ENCODE results near the gene MIOS. TPM values are rescaled to one million over a fixed set of nuclear protein-coding genes. Genes with fewer than 3 reads are reported as not detected.

The MIOS gene
- total RNA-seq, 1 experiment from 2014 or later: 25.8 TPM

DNA sequence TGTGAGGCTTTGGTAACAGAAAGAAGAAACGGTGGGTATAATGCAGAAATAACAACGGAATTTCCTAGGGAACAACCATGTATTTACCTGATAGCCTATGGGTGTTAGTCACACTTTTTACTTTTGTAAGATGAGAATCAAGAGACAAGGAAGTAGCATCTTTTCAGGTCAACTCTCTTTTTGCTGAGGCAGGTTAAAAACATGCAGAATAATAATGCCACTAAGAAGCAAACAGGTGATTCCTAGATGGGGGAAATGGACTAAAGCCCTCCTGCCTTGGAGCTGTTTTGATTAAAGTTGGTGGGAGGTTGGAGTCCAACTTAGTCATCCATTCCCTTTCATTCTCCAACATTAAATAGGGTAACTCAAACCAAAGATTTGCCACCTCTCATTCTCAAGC is 29.0 kb upstream of the MIOS start:
- CTCF ChIA-PET: interaction anchor here (1.4 kb wide), 1 partner anchor 113 kb away, joined by 3 read pairs; no protein-coding TSS in a partner anchor
- POLR2A ChIA-PET: no interaction called here
- H3K9me2 ChIP-seq (ENCODE audit: insufficient read depth): no peaks in the 10 kb centered on the region
- no peaks in the 10 kb centered on the region for H3K27me3 ChIP-seq (ENCODE audit: insufficient read depth, low read length)
- no peak overlapping the region for H2AFZ ChIP-seq (ENCODE audit: low read depth, low read length, poor library complexity, severe bottlenecking)
- H3K79me2 ChIP-seq (ENCODE audit: insufficient read depth, low read length): no peaks in the 10 kb centered on the region
- H3K4me2 ChIP-seq (ENCODE audit: low read length): no peak overlapping the region
- no peak overlapping the region for H3K4me3 ChIP-seq (replicated peaks in 1 of 2; ENCODE audit: low read depth in 1 of 2, low read length in 2 of 2)
- no peak overlapping the region for H3K27ac ChIP-seq (ENCODE audit: low read depth, low read length)
- no TSS peak for BruUV-seq (replicated peaks)
- H4K20me1 ChIP-seq (ENCODE audit: insufficient read depth): no peaks in the 10 kb centered on the region
- H3K9me3 ChIP-seq (ENCODE audit: control insufficient read depth in 1 of 2, insufficient read depth in 1 of 2, low read depth in 1 of 2, low read length in 2 of 2): no peaks in the 10 kb centered on the region
- no peak overlapping the region for H3K9ac ChIP-seq (ENCODE audit: low read length)
- intact Hi-C loops (cut with micrococcal nuclease): no loop called here
- RAD21 ChIA-PET (ENCODE audit: low non-redundant PET in 1 of 2, low total read pairs in 2 of 2, uncharacterized antibody in 2 of 2, unreplicated experiment in 2 of 2): no interaction called here
- DNase-seq (ENCODE audit: low read depth, low spot score) (no peak), ATAC-seq (no peak)
- H3K4me1 ChIP-seq (ENCODE audit: control insufficient read depth in 1 of 2, insufficient read depth in 2 of 2, low read length in 2 of 2): no peaks in the 10 kb centered on the region
- TF ChIP-seq ZBTB33 (IDR thresholded peaks at IDR 0.05; ENCODE audit: extremely low read depth, insufficient replicate concordance, low read length) (no peak), ELF1 (IDR thresholded peaks at IDR 0.05; ENCODE audit: borderline replicate concordance, low read depth) (no peak), REST (IDR thresholded peaks at IDR 0.05; ENCODE audit: low read depth) (no peak), RAD21 (IDR thresholded peaks at IDR 0.05; ENCODE audit: low read depth) (no peak), JUND (IDR thresholded peaks at IDR 0.05) (no peak), SIN3A (IDR thresholded peaks at IDR 0.05; ENCODE audit: low read depth) (no peak), EGR1 (IDR thresholded peaks at IDR 0.05; ENCODE audit: low read depth) (no peak), CEBPB (IDR thresholded peaks at IDR 0.05; ENCODE audit: low read depth) (no peak), ZNF274 (IDR thresholded peaks at IDR 0.05; ENCODE audit: low read depth, low read length) (no peak), EZH2 (IDR thresholded peaks at IDR 0.05) (no peak), ZFX (IDR thresholded peaks at IDR 0.05) (no peak), MAX (IDR thresholded peaks at IDR 0.05) (no peak), FOSL1 (IDR thresholded peaks at IDR 0.05; ENCODE audit: low read depth) (no peak), POLR2A (IDR thresholded peaks at IDR 0.05; ENCODE audit: borderline replicate concordance, extremely low read depth, insufficient read depth, insufficient read length) (no peak), SRF (IDR thresholded peaks at IDR 0.05; ENCODE audit: low read depth) (no peak), EZH2phosphoT487 (IDR thresholded peaks at IDR 0.05; ENCODE audit: borderline replicate concordance) (no peak)
- H3K36me3 ChIP-seq (ENCODE audit: control insufficient read depth in 1 of 2, insufficient read depth in 2 of 2, low read length in 2 of 2): no peaks in the 10 kb centered on the region
